K562 (cell line): Measurements from ENCODE around the gene LMNA. TPM values are rescaled to one million over a fixed set of nuclear protein-coding genes. Genes with fewer than 3 reads are reported as not detected.
A peak's percentile ranks its signal among the peaks of the same experiment; 100 is the strongest.

Experiments
- ATAC-seq: fragments of 200-7000 bp; cut with Tn5 transposase; 3 replicates; pipeline ENCODE4 v1.9.1; 2020; ENCODE audit warnings: moderate library complexity
- BruUV-seq: library from RNA; stranded (reverse); fragments of 400-500 nt; replicated peaks from 2 replicates; lab custom pipeline; 2021; lab: Mats Ljungman, UMichigan
- CTCF ChIA-PET: fragments of 300-600 bp; formaldehyde crosslinking; extraction: SDS; loops from one replicate; lab custom pipeline; 2021; ENCODE audit warnings: low intra/inter-chr PET ratio; lab: Yijun Ruan, JAX
- POLR2A ChIA-PET: fragments of 300-600, 350-650 bp; sonication (Branson Sonifier 250); formaldehyde crosslinking; extraction: SDS; loops from one replicate; lab custom pipeline; 2021; ENCODE audit warnings: antibody characterized with exemption, inconsistent platforms; lab: Yijun Ruan, JAX
- DNase-seq, 4 experiments: peaks; one replicate each; pipeline versions ENCODE4 v3.0.0 to v3.0.0-alpha.2; 2011 to 2018; ENCODE audit warnings: low spot score in 3 of 4, mixed read lengths in 3 of 4; ENCODE audit errors: extremely low read depth in 1 of 4
- FAIRE-seq: peaks from 2 replicates; lab custom pipeline; 2011; peaks lifted over from hg19 to GRCh38; lab: Jason Lieb, UNC
- H2AFZ ChIP-seq: 2 replicates; pipeline ENCODE4 v1.6.0; 2011; ENCODE audit warnings: low read depth, low read length, control low read depth, inconsistent platforms
- H3K27ac ChIP-seq: fragments of 200-600 bp; 3 replicates; pipeline ENCODE4 v1.8.0; 2011; ENCODE audit warnings: low read depth, mild to moderate bottlenecking, control low read depth, inconsistent platforms, low read length, moderate library complexity, mixed read lengths; ENCODE audit errors: extremely low read depth
- H3K27me3 ChIP-seq, 2 experiments: fragments of 300-600 bp in 1 of 2; 2 replicates in 1 of 2; 3 replicates in 1 of 2; pipeline versions ENCODE4 v1.6.0 to v1.8.0; 2011; ENCODE audit warnings: inconsistent platforms in 2 of 2, low read length in 2 of 2, mild to moderate bottlenecking in 1 of 2, mixed read lengths in 1 of 2, moderate library complexity in 1 of 2; ENCODE audit not compliant: control insufficient read depth in 2 of 2, insufficient read depth in 2 of 2
- H3K36me3 ChIP-seq: fragments of 300-600 bp; 3 replicates; pipeline ENCODE4 v1.8.0; 2011; ENCODE audit warnings: mild to moderate bottlenecking, low read length, inconsistent platforms; ENCODE audit not compliant: control insufficient read depth, insufficient read depth
- H3K4me1 ChIP-seq, 2 experiments: fragments of 200-600 bp in 1 of 2; replicated peaks in 1 of 2; 2 replicates in 1 of 2; 3 replicates in 1 of 2; pipeline versions ENCODE4 v1.5.1 to v1.8.0; 2011; ENCODE audit warnings: inconsistent platforms in 2 of 2, low read length in 2 of 2, mild to moderate bottlenecking in 1 of 2, mixed read lengths in 1 of 2, moderate library complexity in 1 of 2; ENCODE audit not compliant: control insufficient read depth in 2 of 2, insufficient read depth in 2 of 2
- H3K4me2 ChIP-seq: 2 replicates; pipeline ENCODE4 v1.6.1; 2011; ENCODE audit warnings: low read length, control low read depth, inconsistent platforms, mixed read lengths; ENCODE audit not compliant: insufficient read depth
- H3K4me3 ChIP-seq: fragments of 200-600 bp; sonication (generic), shearing (Covaris generic); 2 replicates; pipeline ENCODE4 v1.5.1; 2016; ENCODE audit warnings: control low read depth, inconsistent platforms
- H3K79me2 ChIP-seq: fragments of 200-600 bp; 3 replicates; pipeline ENCODE4 v1.8.0; 2011; ENCODE audit warnings: low read length, inconsistent platforms; ENCODE audit not compliant: control insufficient read depth, insufficient read depth
- H3K9ac ChIP-seq, 2 experiments: 2 replicates each; pipeline versions ENCODE4 v1.6.0 to v1.6.1; 2011; ENCODE audit warnings: low read depth in 2 of 2, low read length in 2 of 2, control low read depth in 1 of 2, inconsistent platforms in 1 of 2, mild to moderate bottlenecking in 1 of 2, mixed read lengths in 1 of 2; ENCODE audit not compliant: insufficient read depth in 1 of 2
- H3K9me1 ChIP-seq: one replicate; pipeline ENCODE4 v1.6.0; 2011; ENCODE audit warnings: inconsistent platforms, mild to moderate bottlenecking, low read length, moderate library complexity; ENCODE audit not compliant: control insufficient read depth, insufficient read depth
- H3K9me3 ChIP-seq: replicated peaks from 2 replicates; pipeline ENCODE4 v1.5.1; 2011; ENCODE audit warnings: low read depth, low read length, inconsistent platforms; ENCODE audit not compliant: control insufficient read depth, insufficient read depth
- H4K20me1 ChIP-seq: replicated peaks from 2 replicates; pipeline ENCODE4 v1.6.1; 2011; ENCODE audit warnings: low read length, inconsistent platforms, mixed read lengths; ENCODE audit not compliant: control insufficient read depth, insufficient read depth
- CREB3 ChIP-seq: fragments of 450-650 bp; conservative IDR thresholded peaks from 2 replicates; pipeline ENCODE4 v1.6.1; 2016; ENCODE audit warnings: missing genetic modification characterization, low read depth, mild to moderate bottlenecking, missing compliant biosample characterization, moderate library complexity
- CREBBP ChIP-seq: IDR thresholded peaks from one replicate; pipeline ENCODE4 v1.6.1; 2012; ENCODE audit warnings: low read depth, mild to moderate bottlenecking, control low read depth, inconsistent platforms, low read length
- FOXA3 ChIP-seq, 2 experiments: fragments of 450-650 bp in 1 of 2; sonication (generic) in 1 of 2; formaldehyde crosslinking; IDR thresholded peaks in 1 of 2; conservative IDR thresholded peaks in 1 of 2; 2 replicates each; pipeline versions ENCODE4 v1.4.0 to v1.8.0; 2020 to 2022; ENCODE audit warnings: mild to moderate bottlenecking in 2 of 2, missing genetic modification reagents in 1 of 2
- HMG20A ChIP-seq: fragments of 450-650 bp; formaldehyde crosslinking; conservative IDR thresholded peaks from 2 replicates; pipeline ENCODE4 v1.4.0; 2020; ENCODE audit warnings: mild to moderate bottlenecking, mixed read lengths
- MEF2D ChIP-seq: conservative IDR thresholded peaks from 2 replicates; pipeline ENCODE4 v1.6.1; 2016; ENCODE audit warnings: low read depth, missing genetic modification characterization, missing compliant biosample characterization
- NFIC ChIP-seq: fragments of 450-650 bp; IDR thresholded peaks from 2 replicates; pipeline ENCODE4 v1.6.1; 2017; ENCODE audit warnings: mild to moderate bottlenecking, inconsistent platforms
- NR2C1 ChIP-seq, 2 experiments: fragments of 450-650 bp; IDR thresholded peaks; 2 replicates each; pipeline ENCODE4 v1.6.1; 2017; ENCODE audit warnings: mild to moderate bottlenecking in 2 of 2, antibody characterized with exemption in 1 of 2, inconsistent platforms in 1 of 2, missing compliant biosample characterization in 1 of 2, missing genetic modification characterization in 1 of 2
- POLR2A ChIP-seq: fragments of 450-650 bp; conservative IDR thresholded peaks from 2 replicates; pipeline ENCODE4 v1.6.1; 2016
- USF2 ChIP-seq: sonication (generic); formaldehyde crosslinking; IDR thresholded peaks from 2 replicates; pipeline ENCODE4 v1.5.0; 2020; ENCODE audit warnings: missing genetic modification reagents
- YY1 ChIP-seq, 3 experiments: IDR thresholded peaks; 2 replicates each; pipeline ENCODE4 v1.6.1; 2011; ENCODE audit warnings: low read length in 2 of 3, mild to moderate bottlenecking in 2 of 3, moderate library complexity in 2 of 3, borderline replicate concordance in 1 of 3, control low read depth in 1 of 3, low read depth in 1 of 3; ENCODE audit not compliant: insufficient read depth in 3 of 3, insufficient replicate concordance in 2 of 3, control insufficient read depth in 1 of 3, insufficient read length in 1 of 3; ENCODE audit errors: extremely low read depth in 1 of 3
- ZSCAN29 ChIP-seq: fragments of 450-650 bp; IDR thresholded peaks from 2 replicates; pipeline ENCODE4 v1.6.1; 2017
- WGBS: fragments of 100-300 bp; shearing (Covaris generic); methylation state at CpG from one replicate; pipeline ENCODE4 v1.1.6; 2016; ENCODE audit warnings: low coverage, mixed read lengths; ENCODE audit not compliant: insufficient coverage; ENCODE audit errors: missing lambda C conversion rate; 5-methylcytosine and 5-hydroxymethylcytosine counted together
- in situ Hi-C: fragments of 300-500 bp; cut with MboI; formaldehyde crosslinking; loops from 4 replicates; pipeline ENCODE4 v1.15.0; 2018; ENCODE audit warnings: inconsistent platforms, mixed read lengths
- intact Hi-C: fragments of 100-400 bp; cut with micrococcal nuclease; formaldehyde crosslinking; loops from 2 replicates; pipeline ENCODE4 v1.14.2; 2022
- polyA plus RNA-seq, 8 experiments: library from polyadenylated mRNA; depleted of rRNA in 4 of 8; stranded (reverse) in 5 of 8; unstranded in 3 of 8; fragments of >200 nt; fragmentation: Nextera tagmentation in 2 of 8; fragmentation: Illumina TruSeq in 1 of 8; extraction: Ambion mirVana in 2 of 8; extraction: Trizol in 1 of 8; gene quantifications; 2 replicates each; pipeline versions ENCODE4 v1.2.1 to v1.2.3, GENCODE V29; 2011 to 2014; ENCODE audit warnings: inconsistent platforms in 1 of 8, missing spikeins in 1 of 8
- total RNA-seq, 7 experiments: library from RNA; depleted of rRNA in 6 of 7; stranded (reverse); fragments of >200 nt in 6 of 7; fragmentation: Illumina TruSeq in 2 of 7; extraction: Trizol in 2 of 7; gene quantifications; 2 replicates each; pipeline versions ENCODE4 v1.2.1 to v1.2.3, GENCODE V29; 2011 to 2021; ENCODE audit warnings: low replicate concordance in 1 of 7
- TF ChIP-seq, protein P1 (sequence below): sonication (generic); formaldehyde crosslinking; IDR thresholded peaks from 2 replicates; pipeline ENCODE4 v1.8.1; 2023; ENCODE audit warnings: mild to moderate bottlenecking, missing genetic modification reagents

Gene LMNA
- total and polyA plus RNA-seq, 9 of the 15 experiments (the other 6 are each of a cell fraction or from before 2014, with no cell fraction given), result 1.00 to 347 (median 88.2) TPM

DNA sequence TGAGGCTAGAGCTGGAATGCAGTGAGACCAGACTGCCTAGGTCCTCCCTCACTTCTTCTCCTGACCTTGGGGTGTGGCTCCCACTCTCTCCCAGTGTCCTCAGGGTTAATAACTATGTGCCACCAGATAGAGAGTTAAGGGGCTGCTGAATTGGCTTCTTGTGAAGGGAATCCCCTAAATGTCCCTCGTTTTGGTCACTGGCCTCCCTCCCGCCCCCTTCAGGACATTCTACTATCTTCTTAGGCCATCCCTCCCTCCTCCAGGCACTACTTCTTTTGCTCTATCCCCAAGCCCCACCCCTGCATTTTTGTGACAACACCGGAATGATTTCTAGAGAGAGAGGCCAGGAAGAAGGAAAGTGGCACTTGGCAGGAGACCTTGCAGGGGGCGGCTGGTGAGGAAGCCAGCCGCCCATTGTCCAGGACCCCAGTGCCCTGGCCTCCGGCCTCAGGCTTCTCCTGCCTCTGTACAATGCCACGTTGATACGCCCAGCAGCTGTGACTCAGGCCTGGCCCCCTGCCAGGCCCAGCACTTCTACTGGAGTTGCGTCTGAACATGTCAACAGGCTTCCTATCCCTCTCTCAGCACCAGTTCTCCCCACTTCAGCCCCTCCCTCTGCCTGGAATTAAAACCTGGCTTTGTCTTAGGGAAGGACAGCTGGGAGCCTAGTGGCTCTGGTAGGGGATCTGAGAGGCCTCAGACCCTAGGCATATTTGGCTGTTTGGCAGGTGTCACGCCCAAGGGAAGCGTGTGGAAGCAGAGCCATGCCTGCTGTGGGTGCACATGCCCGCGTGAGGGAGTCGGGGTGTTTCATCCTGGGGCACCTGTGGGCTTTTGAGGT lies 9.1 kb downstream of the LMNA start (continued):
- no peak for TF ChIP-seq CREB3

- FAIRE-seq, result no peak
- peak in 1 of 4 experiments; percentile 68 for DNase-seq
- Histone ChIP-seq H3K4me1 (peaks cover 90 to 92% of the 10 kb centered on the region in 2 experiments), H3K4me3 (no peak overlapping the region), H3K36me3 (peaks cover 48% of the 10 kb centered on the region; the same call in 2 of the 3 replicates), H3K27me3 (no peaks in the 10 kb centered on the region), H3K9me1 (peaks cover 10% of the 10 kb centered on the region), H3K27ac (peak overlapping the region; percentile 71), H3K4me2 (peak overlapping the region; percentile 83), H2AFZ (no peak overlapping the region), H4K20me1 (peaks cover 45% of the 10 kb centered on the region), H3K79me2 (peaks cover 99% of the 10 kb centered on the region), H3K9ac (peak overlapping the region; percentile 27 to 83; a peak in 3 of 4 replicates), H3K9me3 (no peaks in the 10 kb centered on the region)
- intact Hi-C loops, result loop anchor here (10.0 kb wide), 1 partner anchor 190 kb away; the partner anchor contains the start of gene KHDC4
- WGBS, result 33% methylated on average over 17 of the region's 17 CpGs
- ChIA-PET POLR2A (interaction anchor here (0.9 to 6.5 kb wide), 7 partner anchors 10 to 108 kb away, joined by 3 to 76 read pairs (median 17); partner anchors contain the start of genes LMNA and PMF1), CTCF (no interaction called here)
- peak; percentile 2; the same call in 2 of the 3 replicates for ATAC-seq
- BruUV-seq, result no TSS peak
- in situ Hi-C loops, result no loop called here
- TF ChIP-seq USF2 (CRISPR knock-in tag), result peak; percentile 27; the same call in 1 of the 2 replicates
- TF ChIP-seq NR2C1 (IDR thresholded peaks at IDR 0.05), result no peak
- TF ChIP-seq NR2C1 (tag; IDR thresholded peaks at IDR 0.05), result 0 out of 2 replicates have a peak, but pooled peaks have one; percentile 35
- TF ChIP-seq, protein P1, sequence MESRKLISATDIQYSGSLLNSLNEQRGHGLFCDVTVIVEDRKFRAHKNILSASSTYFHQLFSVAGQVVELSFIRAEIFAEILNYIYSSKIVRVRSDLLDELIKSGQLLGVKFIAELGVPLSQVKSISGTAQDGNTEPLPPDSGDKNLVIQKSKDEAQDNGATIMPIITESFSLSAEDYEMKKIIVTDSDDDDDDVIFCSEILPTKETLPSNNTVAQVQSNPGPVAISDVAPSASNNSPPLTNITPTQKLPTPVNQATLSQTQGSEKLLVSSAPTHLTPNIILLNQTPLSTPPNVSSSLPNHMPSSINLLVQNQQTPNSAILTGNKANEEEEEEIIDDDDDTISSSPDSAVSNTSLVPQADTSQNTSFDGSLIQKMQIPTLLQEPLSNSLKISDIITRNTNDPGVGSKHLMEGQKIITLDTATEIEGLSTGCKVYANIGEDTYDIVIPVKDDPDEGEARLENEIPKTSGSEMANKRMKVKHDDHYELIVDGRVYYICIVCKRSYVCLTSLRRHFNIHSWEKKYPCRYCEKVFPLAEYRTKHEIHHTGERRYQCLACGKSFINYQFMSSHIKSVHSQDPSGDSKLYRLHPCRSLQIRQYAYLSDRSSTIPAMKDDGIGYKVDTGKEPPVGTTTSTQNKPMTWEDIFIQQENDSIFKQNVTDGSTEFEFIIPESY (CRISPR knock-in tag), result no peak
- TF ChIP-seq HMG20A (CRISPR knock-in tag), result no peak
- TF ChIP-seq FOXA3 (CRISPR knock-in tag; conservative IDR thresholded peaks at IDR 0.05 in 1 of 2, IDR thresholded peaks at IDR 0.05 in 1 of 2), result no peak
- no peak for TF ChIP-seq ZSCAN29
- peak; percentile 44; the same call in 1 of the 2 replicates for TF ChIP-seq POLR2A
- TF ChIP-seq NFIC, result 0 out of 2 replicates have a peak, but pooled peaks have one; percentile 15
- no peak for TF ChIP-seq CREBBP
- no peak for TF ChIP-seq YY1 (IDR thresholded peaks at IDR 0.05; ENCODE audit: borderline replicate concordance in 1 of 3, control insufficient read depth in 1 of 3, extremely low read depth in 1 of 3, insufficient read depth in 3 of 3, insufficient read length in 1 of 3, insufficient replicate concordance in 2 of 3, low read depth in 1 of 3, low read length in 2 of 3)
- peak; percentile 13; the same call in 1 of the 2 replicates for TF ChIP-seq MEF2D (tag)
Observed at GRCh38 chr1:156124557-156125483, 10.3 kb downstream of the LMNA start.
